Mammary epithelial cell (primary cell): ENCODE results near the gene SLF2.

Source experiments
- EZH2 ChIP-seq: IDR thresholded peaks from 2 replicates; pipeline ENCODE4 v1.6.1; 2012; ENCODE audit warnings: low read length, inconsistent platforms, borderline replicate concordance
- TF ChIP-seq, protein P1 (sequence below), 2 donors: IDR thresholded peaks in 1 of 2; conservative IDR thresholded peaks in 1 of 2; 2 replicates each; pipeline ENCODE4 v1.5.1; 2011 to 2012; ENCODE audit warnings: inconsistent platforms in 2 of 2, low read length in 2 of 2, mild to moderate bottlenecking in 2 of 2, control low read depth in 1 of 2, low read depth in 1 of 2; ENCODE audit not compliant: insufficient read depth in 1 of 2; ENCODE audit errors: extremely low read depth in 1 of 2

DNA sequence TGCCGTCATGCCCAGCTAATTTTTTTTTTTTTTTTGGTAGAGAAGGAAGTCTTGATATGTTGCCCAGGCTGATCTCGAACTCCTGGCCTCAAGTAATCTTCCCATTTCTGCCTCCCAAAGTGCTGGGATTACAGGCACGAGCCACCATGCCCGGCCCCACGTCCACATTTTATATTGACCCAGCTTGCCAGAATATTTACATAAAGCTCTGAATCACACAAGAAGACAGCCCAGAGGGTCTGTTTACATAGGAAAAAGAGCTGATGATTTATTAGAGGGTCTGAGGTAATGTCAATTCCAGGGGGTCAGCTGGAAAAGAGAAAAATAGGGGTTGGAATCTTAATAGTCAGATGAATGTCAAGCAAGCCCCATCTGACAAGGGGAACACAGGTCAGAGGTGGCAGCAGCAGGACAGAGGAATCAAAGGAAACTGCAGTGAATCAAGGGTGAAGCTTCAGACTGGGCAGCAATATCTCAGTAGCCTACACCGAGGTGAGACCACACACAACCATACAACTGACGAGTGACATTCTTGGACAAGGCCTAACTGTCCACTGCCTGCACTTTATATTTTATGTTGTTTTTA lies 15.8 kb upstream of the SLF2 start:
- TF ChIP-seq, protein P1, sequence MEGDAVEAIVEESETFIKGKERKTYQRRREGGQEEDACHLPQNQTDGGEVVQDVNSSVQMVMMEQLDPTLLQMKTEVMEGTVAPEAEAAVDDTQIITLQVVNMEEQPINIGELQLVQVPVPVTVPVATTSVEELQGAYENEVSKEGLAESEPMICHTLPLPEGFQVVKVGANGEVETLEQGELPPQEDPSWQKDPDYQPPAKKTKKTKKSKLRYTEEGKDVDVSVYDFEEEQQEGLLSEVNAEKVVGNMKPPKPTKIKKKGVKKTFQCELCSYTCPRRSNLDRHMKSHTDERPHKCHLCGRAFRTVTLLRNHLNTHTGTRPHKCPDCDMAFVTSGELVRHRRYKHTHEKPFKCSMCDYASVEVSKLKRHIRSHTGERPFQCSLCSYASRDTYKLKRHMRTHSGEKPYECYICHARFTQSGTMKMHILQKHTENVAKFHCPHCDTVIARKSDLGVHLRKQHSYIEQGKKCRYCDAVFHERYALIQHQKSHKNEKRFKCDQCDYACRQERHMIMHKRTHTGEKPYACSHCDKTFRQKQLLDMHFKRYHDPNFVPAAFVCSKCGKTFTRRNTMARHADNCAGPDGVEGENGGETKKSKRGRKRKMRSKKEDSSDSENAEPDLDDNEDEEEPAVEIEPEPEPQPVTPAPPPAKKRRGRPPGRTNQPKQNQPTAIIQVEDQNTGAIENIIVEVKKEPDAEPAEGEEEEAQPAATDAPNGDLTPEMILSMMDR (conservative IDR thresholded peaks at IDR 0.05 in 1 of 2, IDR thresholded peaks at IDR 0.05 in 1 of 2; ENCODE audit: extremely low read depth in 1 of 2, insufficient read depth in 1 of 2, low read depth in 1 of 2, low read length in 2 of 2), result no peak
- TF ChIP-seq EZH2, result no peak
